ENCODE data around the gene ANKRD12.

- TF ChIP-seq CTCF (conservative IDR thresholded peaks at IDR 0.05; ENCODE audit: low read depth, low read length), result no peak
- TF ChIP-seq SMC3 (IDR thresholded peaks at IDR 0.05; ENCODE audit: low read depth, low read length), result no peak
- TF ChIP-seq CEBPB (IDR thresholded peaks at IDR 0.05; ENCODE audit: low read depth, low read length), result no peak
- no peak for TF ChIP-seq MAZ (IDR thresholded peaks at IDR 0.05; ENCODE audit: borderline replicate concordance, low read depth, low read length)
- no peak for TF ChIP-seq BHLHE40 (IDR thresholded peaks at IDR 0.05; ENCODE audit: low read depth, low read length)
- TF ChIP-seq RAD21 (IDR thresholded peaks at IDR 0.05; ENCODE audit: low read length), result no peak
- TF ChIP-seq CHD1 (IDR thresholded peaks at IDR 0.05; ENCODE audit: low read depth, low read length), result no peak
These were observed 48.3 kb upstream of the ANKRD12 start for GRCh38 chr18:9088252-9088651.
